PC-3 (cell line): Measurements from ENCODE around the gene CLSTN1.

Experiments
- CTCF ChIP-seq: fragments of 300-600 bp; sonication (generic); conservative IDR thresholded peaks from 2 replicates; pipeline ENCODE4 v1.5.1; 2017; ENCODE audit warnings: antibody characterized with exemption, low read depth, mild to moderate bottlenecking, low read length
- EZH2 ChIP-seq: fragments of 300-600 bp; sonication (generic); IDR thresholded peaks from one replicate; pipeline ENCODE4 v1.6.1; 2017; ENCODE audit warnings: antibody characterized with exemption, mild to moderate bottlenecking, low read length; ENCODE audit not compliant: unreplicated experiment
- EZH2phosphoT487 ChIP-seq: fragments of 300-600 bp; sonication (generic); IDR thresholded peaks from 2 replicates; pipeline ENCODE4 v1.6.1; 2018; ENCODE audit warnings: mild to moderate bottlenecking, antibody characterized with exemption, low read length, borderline replicate concordance

- TF ChIP-seq EZH2 (no peak), CTCF (no peak), EZH2phosphoT487 (no peak)
These were observed 7.6 kb downstream of the CLSTN1 start for GRCh38 chr1:9816199-9816598.
